Loucy (cell line): ENCODE measurements around the gene ROBO2.

ENCODE experiments used
- H2AFZ ChIP-seq: fragments of 200-600 bp; sonication (generic); 2 replicates; pipeline ENCODE4 v1.6.0; 2016; ENCODE audit warnings: antibody characterized with exemption, mild to moderate bottlenecking, low read length, moderate library complexity
- H3F3A ChIP-seq: fragments of 200-600 bp; 2 replicates; pipeline ENCODE4 v1.6.0; 2016; ENCODE audit warnings: antibody characterized with exemption, low read depth, mild to moderate bottlenecking
- H3K27me3 ChIP-seq: fragments of 200-600 bp; sonication (generic); 2 replicates; pipeline ENCODE4 v1.6.1; 2014; ENCODE audit warnings: low read length, mild to moderate bottlenecking; ENCODE audit not compliant: insufficient read depth, poor library complexity, severe bottlenecking
- H3K36me3 ChIP-seq: fragments of 200-600 bp; sonication (generic); 2 replicates; pipeline ENCODE4 v1.6.1; 2016; ENCODE audit warnings: low read length; ENCODE audit not compliant: insufficient read depth
- H3K4me1 ChIP-seq: fragments of 200-600 bp; sonication (generic); 2 replicates; pipeline ENCODE4 v1.5.1; 2014; ENCODE audit warnings: low read length, mild to moderate bottlenecking; ENCODE audit not compliant: insufficient read depth, poor library complexity, severe bottlenecking
- H3K4me2 ChIP-seq: fragments of 200-600 bp; sonication (generic); 2 replicates; pipeline ENCODE4 v1.6.0; 2014; ENCODE audit warnings: antibody characterized with exemption, low read length, low read depth, mild to moderate bottlenecking; ENCODE audit not compliant: poor library complexity, severe bottlenecking
- H3K4me3 ChIP-seq: fragments of 200-600 bp; sonication (generic); 2 replicates; pipeline ENCODE4 v1.5.1; 2014; ENCODE audit warnings: low read length, mild to moderate bottlenecking, mixed read lengths; ENCODE audit not compliant: poor library complexity, severe bottlenecking
- H3K79me2 ChIP-seq: fragments of 200-600 bp; sonication (generic); 2 replicates; pipeline ENCODE4 v1.6.1; 2014; ENCODE audit warnings: low read length; ENCODE audit not compliant: insufficient read depth
- H3K9ac ChIP-seq: fragments of 200-600 bp; sonication (generic); 2 replicates; pipeline ENCODE4 v1.6.0; 2014; ENCODE audit warnings: mild to moderate bottlenecking, low read depth, low read length, moderate library complexity; ENCODE audit not compliant: poor library complexity, severe bottlenecking
- H3K9me2 ChIP-seq: fragments of 200-600 bp; sonication (generic); replicated peaks from 2 replicates; pipeline ENCODE4 v1.6.1; 2016; ENCODE audit warnings: low read depth, low read length, mixed read lengths
- H3K9me3 ChIP-seq: fragments of 200-600 bp; sonication (generic); 2 replicates; pipeline ENCODE4 v1.6.1; 2014; ENCODE audit warnings: mild to moderate bottlenecking, antibody characterized with exemption, low read length, low read depth; ENCODE audit not compliant: insufficient read depth
- H4K20me1 ChIP-seq: fragments of 200-600 bp; sonication (generic); 2 replicates; pipeline ENCODE4 v1.6.0; 2014; ENCODE audit warnings: antibody characterized with exemption, low read length, mild to moderate bottlenecking; ENCODE audit not compliant: insufficient read depth, poor library complexity, severe bottlenecking
- EZH2phosphoT487 ChIP-seq: fragments of 200-600 bp; IDR thresholded peaks from 2 replicates; pipeline ENCODE4 v1.6.1; 2018; ENCODE audit warnings: antibody characterized with exemption, mild to moderate bottlenecking, moderate library complexity, borderline replicate concordance
- TF ChIP-seq, protein P1 (sequence below): fragments of 200-600 bp; sonication (generic); conservative IDR thresholded peaks from 2 replicates; pipeline ENCODE4 v1.5.1; 2014; ENCODE audit warnings: mild to moderate bottlenecking, antibody characterized with exemption, low read length

The ROBO2 gene

GRCh38 chr3:77377717-77378116, 337.8 kb downstream of the ROBO2 start:
- H3F3A ChIP-seq: no peaks in the 10 kb centered on the region
- H2AFZ ChIP-seq: no peak overlapping the region
- H3K36me3 ChIP-seq: no peaks in the 10 kb centered on the region
- no peaks in the 10 kb centered on the region for H3K4me1 ChIP-seq
- no peaks in the 10 kb centered on the region for H3K27me3 ChIP-seq
- H3K9me3 ChIP-seq: no peaks in the 10 kb centered on the region
- no peaks in the 10 kb centered on the region for H3K79me2 ChIP-seq
- H3K9me2 ChIP-seq: no peaks in the 10 kb centered on the region
- no peak overlapping the region for H3K4me3 ChIP-seq
- H3K9ac ChIP-seq: no peak overlapping the region
- no peaks in the 10 kb centered on the region for H4K20me1 ChIP-seq
- TF ChIP-seq, protein P1, sequence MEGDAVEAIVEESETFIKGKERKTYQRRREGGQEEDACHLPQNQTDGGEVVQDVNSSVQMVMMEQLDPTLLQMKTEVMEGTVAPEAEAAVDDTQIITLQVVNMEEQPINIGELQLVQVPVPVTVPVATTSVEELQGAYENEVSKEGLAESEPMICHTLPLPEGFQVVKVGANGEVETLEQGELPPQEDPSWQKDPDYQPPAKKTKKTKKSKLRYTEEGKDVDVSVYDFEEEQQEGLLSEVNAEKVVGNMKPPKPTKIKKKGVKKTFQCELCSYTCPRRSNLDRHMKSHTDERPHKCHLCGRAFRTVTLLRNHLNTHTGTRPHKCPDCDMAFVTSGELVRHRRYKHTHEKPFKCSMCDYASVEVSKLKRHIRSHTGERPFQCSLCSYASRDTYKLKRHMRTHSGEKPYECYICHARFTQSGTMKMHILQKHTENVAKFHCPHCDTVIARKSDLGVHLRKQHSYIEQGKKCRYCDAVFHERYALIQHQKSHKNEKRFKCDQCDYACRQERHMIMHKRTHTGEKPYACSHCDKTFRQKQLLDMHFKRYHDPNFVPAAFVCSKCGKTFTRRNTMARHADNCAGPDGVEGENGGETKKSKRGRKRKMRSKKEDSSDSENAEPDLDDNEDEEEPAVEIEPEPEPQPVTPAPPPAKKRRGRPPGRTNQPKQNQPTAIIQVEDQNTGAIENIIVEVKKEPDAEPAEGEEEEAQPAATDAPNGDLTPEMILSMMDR: no peak
- TF ChIP-seq EZH2phosphoT487: no peak
- H3K4me2 ChIP-seq: no peak overlapping the region

DNA sequence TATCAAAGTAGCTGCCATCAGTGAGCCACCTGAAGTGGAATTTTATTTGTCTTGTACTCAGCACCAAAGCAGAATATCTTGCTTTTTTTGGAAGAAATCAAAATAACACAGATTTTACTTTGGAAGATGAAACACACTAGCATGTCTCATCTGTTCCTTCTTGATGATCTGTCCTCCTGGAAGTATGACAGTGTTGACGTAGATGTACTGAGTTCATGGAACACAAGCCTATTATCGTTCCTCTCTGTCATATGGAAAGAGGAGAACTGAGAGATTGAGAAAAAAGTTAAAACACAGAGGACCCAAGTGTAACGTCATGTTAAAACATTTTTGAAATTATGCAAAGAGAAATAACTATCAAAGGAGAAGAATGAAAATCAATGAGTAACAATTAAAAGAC, 340.2 kb downstream of the ROBO2 start:
- H3F3A ChIP-seq: no peaks in the 10 kb centered on the region
- no peaks in the 10 kb centered on the region for H3K79me2 ChIP-seq
- H2AFZ ChIP-seq: no peak overlapping the region

DNA sequence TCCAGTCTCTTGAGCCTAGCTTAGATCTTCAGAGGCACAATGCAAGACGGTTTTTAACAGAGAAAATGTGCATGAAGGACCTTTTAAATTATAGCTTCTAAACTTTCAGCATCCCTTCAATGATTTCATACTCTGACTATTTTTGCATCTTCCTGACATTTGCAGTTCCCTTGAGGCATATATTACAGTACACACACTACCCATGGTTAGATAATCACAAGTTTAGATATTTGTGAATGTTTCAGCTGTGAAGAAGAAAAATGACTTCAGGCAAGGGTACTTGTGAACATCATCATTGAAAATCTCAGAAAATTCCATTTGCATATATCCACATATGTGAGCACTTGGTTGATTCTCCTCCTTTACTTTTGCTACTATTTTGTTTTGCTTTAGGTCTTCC, 341.5 kb downstream of the ROBO2 start:
- H4K20me1 ChIP-seq: no peaks in the 10 kb centered on the region
- H3K36me3 ChIP-seq: no peaks in the 10 kb centered on the region
- H3K79me2 ChIP-seq: no peaks in the 10 kb centered on the region
- no peak overlapping the region for H3K4me2 ChIP-seq
- H3K4me1 ChIP-seq: no peaks in the 10 kb centered on the region
- no peaks in the 10 kb centered on the region for H3F3A ChIP-seq
- H3K9me3 ChIP-seq: no peaks in the 10 kb centered on the region
- H3K27me3 ChIP-seq: no peaks in the 10 kb centered on the region
- H3K9me2 ChIP-seq: no peaks in the 10 kb centered on the region
- no peak overlapping the region for H3K9ac ChIP-seq
- TF ChIP-seq EZH2phosphoT487: no peak
- TF ChIP-seq, protein P1: no peak
- no peak overlapping the region for H2AFZ ChIP-seq
- H3K4me3 ChIP-seq: no peak overlapping the region

More for the DNA sequence above, 340.2 kb downstream of the ROBO2 start:
- Histone ChIP-seq H3K27me3 (no peaks in the 10 kb centered on the region), H3K4me2 (no peak overlapping the region), H4K20me1 (no peaks in the 10 kb centered on the region), H3K4me3 (no peak overlapping the region), H3K9me3 (no peaks in the 10 kb centered on the region), H3K9me2 (no peaks in the 10 kb centered on the region), H3K36me3 (no peaks in the 10 kb centered on the region), H3K4me1 (no peaks in the 10 kb centered on the region), H3K9ac (no peak overlapping the region)
- TF ChIP-seq EZH2phosphoT487: no peak
- TF ChIP-seq, protein P1: no peak
